ENCODE results near the gene CDH16. TPM values are rescaled to one million over a fixed set of nuclear protein-coding genes. Genes with fewer than 3 reads are reported as not detected.
"Not testable (repeated sequence)": the region's sequence is repeated elsewhere in the genome, so short reads cannot be mapped to it uniquely, and the experiment has no call there.

The CDH16 gene
- polyA plus RNA-seq, 1 donor, result not detected

DNA sequence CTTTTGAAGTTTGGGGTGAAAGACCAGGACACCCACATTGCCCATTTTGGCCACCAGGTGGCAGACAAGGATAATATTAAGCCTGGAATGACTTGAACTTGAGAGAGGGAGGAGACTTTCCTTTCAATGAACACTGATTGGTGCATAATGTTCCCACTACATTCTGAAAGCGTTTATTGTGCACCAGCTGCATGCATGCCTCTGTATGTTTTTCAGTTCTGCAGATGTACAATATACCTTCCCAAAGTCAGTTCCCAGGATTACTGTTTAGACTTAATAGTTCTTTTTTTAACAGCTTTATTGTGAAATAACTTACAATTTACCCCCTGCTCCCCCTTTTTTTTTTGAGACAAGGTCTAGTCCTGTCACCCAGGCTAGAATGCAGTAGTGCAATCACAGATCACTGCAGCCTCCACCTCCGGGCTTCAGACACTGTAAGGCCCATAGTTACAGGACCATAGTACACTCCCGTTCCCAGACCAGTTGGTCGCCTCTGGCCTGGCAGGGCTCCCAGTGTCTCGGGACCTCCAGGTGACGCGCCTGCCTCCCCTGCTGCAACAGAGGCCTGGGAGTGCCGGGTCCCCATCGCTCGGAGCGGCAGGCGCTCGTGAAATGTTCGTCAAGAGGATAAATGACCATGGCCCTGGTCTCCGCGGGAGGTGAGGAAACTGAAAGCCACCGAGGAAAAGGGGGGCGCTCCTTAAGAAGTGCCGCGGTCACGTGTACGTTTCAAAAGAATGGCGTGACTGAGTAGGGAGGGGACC, 28.8 kb upstream of the CDH16 start:
- DNase-seq (ENCODE audit: low read depth), result peak; percentile 65

DNA sequence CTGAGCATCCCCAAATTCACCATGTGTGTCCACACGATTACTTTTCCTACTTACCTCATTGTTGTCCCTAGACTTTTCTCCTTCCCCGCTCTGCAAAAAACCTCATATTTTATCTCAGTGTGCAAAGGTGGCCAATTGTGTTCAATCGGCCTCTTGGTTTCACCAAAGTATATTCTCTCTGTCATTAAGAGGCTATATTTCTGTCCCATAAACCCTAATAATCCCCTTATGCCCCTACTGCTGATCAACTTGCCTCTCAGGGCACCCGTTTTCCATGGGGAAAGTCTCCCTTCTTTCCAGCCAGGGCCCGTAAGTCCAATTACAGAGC, 28.3 kb upstream of the CDH16 start:
- no peak for DNase-seq (ENCODE audit: low read depth)

DNA sequence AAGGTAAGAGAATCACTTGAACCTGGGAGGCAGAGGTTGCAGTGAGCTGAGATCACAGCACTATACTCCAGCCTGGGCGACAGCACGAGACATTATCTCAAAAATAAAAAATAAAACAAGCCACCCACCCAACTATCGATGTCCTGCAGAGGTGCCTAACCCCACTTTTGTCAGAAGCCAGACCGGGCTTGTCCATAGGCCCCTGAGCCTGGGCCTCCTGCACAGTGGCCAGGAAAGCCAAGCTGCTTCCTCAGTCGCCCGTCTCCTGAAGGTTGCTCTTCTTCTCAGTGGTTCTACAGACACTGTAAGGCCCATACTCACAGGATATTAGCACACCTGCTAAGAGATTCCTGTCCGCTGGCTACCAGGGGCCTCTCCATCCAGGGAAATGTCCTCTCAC, 27.9 kb upstream of the CDH16 start:
- DNase-seq (ENCODE audit: low read depth), result no peak

DNA sequence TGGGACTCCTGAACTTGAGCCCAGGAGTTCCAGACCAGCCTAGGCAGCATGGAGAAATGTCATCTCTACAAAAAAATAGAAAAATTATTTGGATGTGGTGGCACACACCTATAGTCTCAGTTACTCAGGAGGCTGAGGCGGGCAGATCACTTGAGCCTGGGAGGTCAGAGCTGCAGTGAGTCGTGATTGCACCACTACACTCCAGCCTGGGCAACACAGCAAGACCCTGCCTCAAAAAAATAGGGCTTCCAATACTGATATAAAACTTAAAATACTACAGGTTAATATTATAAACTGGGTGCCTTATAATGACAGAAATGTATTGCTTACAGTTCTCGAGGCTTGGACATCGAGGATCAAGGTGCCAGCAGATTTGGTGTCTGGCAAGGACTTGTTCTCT, 27.3 kb upstream of the CDH16 start:
- DNase-seq (ENCODE audit: low read depth), result no peak

DNA sequence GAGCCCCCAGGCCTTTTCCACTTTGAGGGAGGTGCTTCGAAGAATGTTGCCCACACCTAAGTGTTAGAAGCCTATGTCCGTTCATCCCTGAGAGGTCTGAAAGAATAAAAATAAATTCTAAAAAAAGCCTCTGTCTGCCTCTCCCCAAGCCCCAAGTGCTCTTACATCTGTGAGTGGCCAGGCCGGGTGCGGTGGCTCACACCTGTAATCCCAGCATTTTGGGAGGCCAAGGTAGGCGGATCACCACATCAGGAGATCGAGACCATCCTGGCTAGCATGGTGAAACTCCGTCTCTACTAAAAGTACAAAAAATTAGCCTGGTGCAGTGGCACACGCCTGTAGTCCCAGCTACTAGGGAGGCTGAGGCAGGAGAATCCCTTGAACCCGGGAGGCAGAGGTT, 26.3 kb upstream of the CDH16 start:
- not testable (repeated sequence) for DNase-seq (ENCODE audit: low read depth)

DNA sequence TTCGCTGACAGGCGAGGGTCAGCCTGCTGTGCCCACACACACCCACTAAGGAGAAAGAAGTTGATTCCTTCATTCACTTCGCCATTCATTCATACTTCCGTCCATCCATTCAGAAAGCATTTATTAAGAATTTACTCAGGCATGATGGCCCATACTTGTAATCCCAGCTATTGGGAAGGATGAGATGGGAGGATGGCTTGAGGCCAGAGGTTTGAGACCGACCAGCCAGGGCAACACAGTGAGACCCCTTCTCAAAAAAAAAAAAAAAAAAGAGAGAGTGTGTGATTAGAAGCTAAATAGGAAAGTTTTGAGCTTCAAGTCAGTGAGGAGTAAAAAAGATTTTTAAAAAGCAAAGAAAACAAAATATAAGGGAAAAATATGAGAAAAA, 25.4 kb upstream of the CDH16 start:
- no peak for DNase-seq (ENCODE audit: low read depth)

DNA sequence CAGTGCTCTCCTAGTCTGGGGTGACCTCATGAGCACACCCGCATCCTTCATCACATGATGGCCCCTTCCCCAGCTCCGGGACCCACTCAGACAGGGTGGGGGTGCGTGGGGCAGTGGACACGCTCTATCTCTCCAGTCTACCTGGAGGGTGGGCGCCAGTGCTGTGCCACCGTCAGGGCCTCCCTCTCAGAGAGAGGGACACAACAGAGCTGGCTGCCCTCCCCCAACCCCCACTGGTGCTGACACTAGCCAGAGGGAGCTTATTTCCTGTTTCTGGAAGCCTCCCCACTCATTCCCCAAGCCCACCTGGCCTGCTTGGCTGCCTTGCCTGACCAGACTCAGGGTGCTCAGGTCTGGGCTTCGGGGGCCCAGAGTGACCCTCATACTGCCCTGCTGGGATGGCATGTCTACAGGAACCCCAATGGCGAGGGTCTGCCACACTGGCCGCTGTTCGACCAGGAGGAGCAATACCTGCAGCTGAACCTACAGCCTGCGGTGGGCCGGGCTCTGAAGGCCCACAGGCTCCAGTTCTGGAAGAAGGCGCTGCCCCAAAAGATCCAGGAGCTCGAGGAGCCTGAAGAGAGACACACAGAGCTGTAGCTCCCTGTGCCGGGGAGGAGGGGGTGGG, 24.9 kb upstream of the CDH16 start:
- DNase-seq (ENCODE audit: low read depth), result no peak

DNA sequence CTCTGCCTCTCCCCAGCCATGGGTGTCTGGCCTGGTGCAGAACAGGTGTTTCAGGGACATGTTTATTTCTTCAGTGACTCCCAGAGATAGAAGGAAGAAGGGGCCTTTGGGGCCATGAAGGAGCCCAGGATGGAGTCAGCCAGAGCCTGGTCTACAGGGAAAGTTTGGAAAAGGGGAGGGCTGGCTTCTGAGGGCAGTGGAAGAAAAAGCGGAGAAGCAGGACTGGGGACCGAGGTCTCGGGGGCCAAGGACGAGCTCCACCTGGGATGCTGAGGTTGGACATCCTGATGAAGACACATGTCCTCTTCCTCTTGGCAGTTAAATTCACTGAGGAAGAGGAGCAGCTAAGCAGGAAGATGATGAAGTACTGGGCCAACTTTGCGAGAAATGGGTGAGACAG, 24.3 kb upstream of the CDH16 start:
- no peak for DNase-seq (ENCODE audit: low read depth)

DNA sequence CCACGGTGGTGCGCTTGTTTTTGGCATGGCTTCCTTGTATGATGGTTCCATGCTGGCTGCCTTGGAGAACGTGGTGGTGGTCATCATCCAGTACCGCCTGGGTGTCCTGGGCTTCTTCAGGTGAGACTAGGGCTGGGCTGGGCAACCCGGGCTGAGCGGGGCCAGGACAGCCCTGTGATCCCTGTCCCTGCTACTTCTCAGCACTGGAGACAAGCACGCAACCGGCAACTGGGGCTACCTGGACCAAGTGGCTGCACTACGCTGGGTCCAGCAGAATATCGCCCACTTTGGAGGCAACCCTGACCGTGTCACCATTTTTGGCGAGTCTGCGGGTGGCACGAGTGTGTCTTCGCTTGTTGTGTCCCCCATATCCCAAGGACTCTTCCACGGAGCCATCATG, 21.6 kb upstream of the CDH16 start:
- no peak for DNase-seq (ENCODE audit: low read depth)

DNA sequence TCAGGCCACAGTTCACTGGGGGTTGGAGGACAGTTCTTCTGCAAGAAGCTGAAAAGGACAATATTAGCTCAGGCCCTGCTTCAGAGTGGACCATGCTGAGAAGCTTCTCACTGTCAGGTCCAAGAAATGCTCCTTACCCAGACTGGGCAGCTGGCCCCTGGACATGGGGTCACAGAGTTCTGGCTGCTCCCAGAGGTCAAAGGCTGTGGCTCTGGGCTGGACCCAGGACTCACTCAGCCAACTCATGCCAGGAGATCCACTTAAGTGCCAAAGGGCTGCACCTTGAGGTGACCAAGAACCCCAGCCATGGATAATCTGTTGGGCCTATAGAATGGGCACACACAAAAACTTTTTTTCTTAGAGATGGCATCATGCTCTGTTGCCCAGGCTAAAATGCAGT, 20.7 kb upstream of the CDH16 start:
- no peak for DNase-seq (ENCODE audit: low read depth)

DNA sequence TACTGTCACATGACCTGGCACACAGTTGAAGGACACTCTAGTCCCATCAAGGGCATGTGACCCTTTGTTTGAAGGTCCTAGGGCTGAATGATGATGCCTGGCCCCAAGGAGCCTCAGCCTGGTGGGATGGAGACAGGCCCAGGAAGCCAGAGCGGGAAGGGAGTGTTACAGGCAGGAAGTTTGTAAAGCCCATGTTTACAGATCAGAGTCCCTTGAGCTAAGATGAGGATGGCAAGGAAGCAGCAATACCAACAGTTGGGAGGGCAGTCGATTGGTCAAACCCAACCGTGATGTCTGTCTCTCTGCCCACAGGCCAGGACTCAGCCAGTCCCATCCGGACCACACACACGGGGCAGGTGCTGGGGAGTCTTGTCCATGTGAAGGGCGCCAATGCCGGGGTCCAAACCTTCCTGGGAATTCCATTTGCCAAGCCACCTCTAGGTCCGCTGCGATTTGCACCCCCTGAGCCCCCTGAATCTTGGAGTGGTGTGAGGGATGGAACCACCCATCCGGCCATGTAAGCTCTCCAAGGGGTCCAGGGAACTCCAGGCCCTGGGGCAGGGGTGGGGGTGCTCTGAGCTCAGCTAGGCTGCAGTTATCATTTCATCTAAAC, 19.1 kb upstream of the CDH16 start:
- no peak for DNase-seq (ENCODE audit: low read depth)

DNA sequence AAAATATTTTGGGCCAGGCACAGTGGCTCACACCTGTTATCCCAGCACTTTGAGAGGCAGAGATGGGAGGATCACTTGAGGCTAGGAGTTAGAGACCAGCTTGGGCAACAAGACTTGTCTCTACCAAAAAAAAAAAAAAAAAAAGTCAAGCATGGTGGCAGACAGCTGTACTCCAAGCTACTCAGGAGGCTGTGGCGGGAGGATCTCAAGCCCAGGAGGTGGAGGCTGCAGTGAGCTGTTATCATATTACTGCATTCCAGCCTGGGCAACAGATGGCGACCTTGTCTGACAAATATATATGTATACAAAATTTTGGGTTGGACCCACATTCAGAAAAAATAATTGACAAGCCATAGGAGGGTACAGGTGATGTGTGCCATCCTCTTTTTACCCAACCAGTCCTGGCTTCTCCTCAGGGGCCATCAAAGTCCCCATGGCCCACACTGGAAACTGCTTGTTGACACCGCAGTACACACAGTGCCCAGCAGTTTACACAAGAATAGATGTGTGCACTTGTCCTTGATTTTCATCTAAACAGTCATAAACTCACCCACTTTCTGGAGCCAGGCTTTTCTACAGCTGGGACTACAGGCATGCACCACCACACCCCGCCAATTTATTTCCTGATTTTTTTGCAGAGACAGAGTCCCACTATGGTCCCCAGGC, 18.3 kb upstream of the CDH16 start:
- DNase-seq (ENCODE audit: low read depth), result no peak

DNA sequence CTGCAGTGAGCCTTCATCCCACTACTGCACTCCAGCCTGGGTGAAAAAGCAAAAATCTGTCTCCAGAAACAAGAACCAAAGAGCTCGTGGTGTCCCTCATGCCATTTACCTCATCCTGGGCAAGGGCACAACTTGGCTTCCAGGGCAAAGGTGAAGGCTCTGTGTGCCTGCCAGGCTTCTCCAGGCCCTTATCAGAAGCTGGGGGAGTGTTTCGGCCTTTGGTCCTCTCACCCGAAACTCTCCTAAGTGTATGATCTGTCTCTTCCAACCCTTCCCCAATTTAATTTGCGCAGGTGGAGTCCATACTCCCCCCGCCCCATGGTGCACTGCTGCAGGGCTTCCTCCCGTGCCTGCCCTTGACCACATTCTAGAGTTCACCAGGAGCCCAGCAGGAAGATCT, 17.8 kb upstream of the CDH16 start:
- DNase-seq (ENCODE audit: low read depth), result no peak

DNA sequence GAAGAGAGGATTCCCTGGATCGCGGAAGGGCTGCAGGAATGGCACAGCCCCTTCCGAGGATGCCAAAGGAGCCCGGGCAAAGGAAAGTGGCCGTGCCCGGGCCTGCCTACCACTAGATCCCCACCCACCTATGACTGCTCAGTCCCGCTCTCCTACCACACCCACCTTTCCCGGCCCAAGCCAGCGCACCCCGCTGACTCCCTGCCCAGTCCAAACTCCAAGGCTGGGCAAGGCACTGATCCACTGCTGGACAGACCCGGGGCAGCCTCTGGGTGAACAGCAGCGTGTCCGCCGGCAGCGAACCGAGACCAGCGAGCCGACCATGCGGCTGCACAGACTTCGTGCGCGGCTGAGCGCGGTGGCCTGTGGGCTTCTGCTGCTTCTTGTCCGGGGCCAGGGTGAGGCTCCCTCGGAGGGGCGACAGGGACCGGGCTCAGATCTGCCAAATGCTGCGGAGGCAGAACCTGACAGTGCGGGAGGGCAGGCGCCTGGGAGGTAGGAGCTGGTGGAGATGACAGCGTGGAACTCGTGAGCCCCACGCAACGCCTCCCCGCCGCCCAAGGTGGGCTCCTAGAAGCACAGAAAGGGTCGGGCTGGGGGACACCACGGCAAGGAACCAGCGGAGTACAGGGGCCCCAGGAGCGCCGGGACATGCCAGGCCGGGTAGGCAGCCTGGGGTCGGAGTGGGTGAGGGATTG, 16.8 kb upstream of the CDH16 start, which contains the start of gene CES2:
CES2 (plus strand) TSS at position 203 of the 698 bp plus-strand sequence; CDS start at position 323, 120 bp downstream.
- DNase-seq (ENCODE audit: low read depth), result no peak

DNA sequence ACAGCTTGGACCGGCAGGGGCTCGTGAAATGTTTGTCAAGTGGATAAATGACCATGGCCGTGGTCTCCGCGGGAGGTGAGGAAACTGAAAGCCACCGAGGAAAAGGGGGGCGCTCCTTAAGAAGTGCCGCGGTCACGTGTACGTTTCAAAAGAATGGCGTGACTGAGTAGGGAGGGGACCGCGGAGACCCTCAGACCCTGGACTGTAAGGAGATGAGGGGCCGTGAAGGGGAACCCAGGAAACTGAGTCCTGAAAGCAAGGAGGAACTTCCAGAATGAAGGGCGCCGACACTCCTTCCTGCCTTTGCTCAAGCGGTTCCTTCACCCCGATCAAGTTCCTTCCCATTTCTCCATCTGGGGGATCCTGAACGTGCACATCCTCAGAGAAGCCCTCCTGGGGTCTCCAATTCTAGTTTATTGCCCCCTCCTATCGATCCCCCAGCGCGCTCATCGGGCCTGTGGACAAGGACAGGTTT, 16.2 kb upstream of the CDH16 start:
- DNase-seq (ENCODE audit: low read depth), result not testable (repeated sequence)

DNA sequence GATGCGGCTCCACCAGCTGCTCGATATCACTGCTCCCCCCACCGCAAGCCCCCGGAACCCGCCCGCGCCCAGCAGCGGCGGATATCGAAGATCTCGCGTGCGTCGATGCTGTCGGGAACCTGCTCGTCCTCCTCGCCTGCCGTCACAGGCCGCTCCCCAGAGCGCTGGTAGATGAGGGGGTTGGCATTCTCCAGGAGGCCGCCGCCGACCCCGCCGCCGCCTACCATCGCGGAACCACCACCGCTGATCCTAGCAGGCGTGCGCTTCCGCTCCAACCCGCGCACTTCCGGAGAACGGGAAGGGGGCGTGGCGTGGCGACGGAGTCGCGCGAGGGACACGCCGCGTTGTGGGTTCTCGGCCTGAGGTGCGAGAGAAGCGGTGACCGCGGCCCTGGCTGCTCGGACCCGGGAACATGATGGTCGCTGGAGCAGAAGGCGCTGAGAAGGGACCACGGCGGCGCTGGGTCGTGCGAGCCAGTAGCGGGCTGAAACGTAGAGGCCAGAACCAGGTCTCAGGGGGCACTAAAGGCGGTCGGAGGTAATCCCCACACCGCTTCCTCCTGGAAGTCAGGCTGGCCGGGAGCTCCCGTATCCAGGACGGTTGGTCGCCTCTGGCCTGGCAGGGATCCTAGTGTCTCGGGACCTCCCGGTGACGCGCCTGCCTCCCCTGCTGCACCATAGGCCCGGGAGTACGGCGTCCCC, 15.6 kb upstream of the CDH16 start, which contains the start of gene CIAO2B:
CIAO2B (minus strand) TSS at position 265 of the 701 bp plus-strand sequence; CDS start at position 227, 38 bp downstream.
- DNase-seq (ENCODE audit: low read depth), result peak; percentile 71

DNA sequence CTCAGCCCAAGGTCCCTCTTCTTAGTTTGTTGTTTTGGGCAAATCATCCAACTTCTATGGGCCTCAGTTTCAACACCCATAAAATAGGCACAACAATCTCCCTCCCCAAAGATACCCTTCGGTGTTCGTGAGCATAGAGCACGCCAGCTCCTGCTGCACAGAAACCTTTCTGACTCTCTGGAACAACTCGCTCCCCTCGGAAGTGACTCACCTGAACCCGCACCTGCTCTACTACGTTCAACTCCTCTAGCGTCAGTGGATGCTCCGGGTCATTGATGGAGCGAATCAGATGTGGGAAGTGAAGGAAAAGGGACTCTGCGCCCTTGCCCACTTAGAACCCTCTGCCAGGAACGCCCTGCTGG, 15.1 kb upstream of the CDH16 start:
- DNase-seq (ENCODE audit: low read depth), result no peak

DNA sequence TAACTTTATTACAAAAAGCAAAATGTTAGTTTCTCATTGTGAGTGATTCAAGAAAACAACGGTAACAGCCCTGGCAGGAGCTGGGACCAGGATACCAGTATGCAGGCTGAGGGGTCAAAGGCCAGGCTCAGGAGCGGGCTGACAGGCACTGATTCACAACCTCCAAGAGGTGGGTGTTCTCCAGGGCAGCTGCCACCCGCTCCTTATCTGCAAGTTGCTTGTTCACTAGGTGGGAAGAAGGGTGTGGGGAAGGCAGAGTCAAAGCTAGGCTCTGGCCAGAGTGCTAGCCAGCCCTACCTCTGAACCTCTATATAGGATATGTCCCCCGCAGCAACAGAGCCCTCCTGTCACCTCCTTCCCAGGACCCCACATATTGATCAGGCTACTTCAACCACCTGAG, 13.4 kb upstream of the CDH16 start:
- DNase-seq (ENCODE audit: low read depth), result no peak

DNA sequence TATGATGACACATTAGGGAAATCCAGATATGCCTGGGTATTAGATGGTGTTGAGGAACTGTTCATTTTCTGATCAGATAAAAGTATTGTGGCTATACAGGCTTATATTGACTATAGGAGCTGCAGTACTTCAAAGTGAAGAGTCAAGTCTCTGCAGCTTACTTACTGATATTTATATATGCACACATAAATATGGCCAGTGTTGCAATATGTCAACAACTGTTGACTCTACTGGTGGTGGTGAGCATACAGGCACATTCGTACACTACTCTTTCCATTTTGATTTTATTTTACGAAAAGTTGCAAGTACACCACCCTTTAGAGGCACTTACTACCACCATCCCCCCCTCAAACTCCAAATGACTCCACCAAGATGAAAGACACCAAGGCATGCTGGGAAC, 13.0 kb upstream of the CDH16 start:
- DNase-seq (ENCODE audit: low read depth), result no peak

DNA sequence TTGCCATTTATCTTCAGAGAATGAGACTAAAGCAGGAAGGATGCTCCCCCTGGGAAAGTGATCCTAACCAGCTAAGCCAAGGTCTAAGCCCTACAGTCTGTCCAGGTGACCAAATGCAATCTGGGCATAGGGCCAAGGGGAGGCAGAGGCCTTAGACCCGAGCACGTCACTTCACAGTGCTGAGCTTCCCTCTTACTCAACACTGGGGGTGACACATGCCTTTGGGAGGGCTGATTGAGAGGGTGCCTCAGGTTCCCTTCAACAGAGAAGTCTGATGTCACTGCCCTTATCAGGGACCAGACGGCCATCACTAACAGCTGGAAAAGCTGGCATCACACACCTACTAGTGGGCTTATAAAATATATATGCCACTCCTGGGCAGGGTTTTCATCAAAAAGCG, 11.5 kb upstream of the CDH16 start:
- no peak for DNase-seq (ENCODE audit: low read depth)

DNA sequence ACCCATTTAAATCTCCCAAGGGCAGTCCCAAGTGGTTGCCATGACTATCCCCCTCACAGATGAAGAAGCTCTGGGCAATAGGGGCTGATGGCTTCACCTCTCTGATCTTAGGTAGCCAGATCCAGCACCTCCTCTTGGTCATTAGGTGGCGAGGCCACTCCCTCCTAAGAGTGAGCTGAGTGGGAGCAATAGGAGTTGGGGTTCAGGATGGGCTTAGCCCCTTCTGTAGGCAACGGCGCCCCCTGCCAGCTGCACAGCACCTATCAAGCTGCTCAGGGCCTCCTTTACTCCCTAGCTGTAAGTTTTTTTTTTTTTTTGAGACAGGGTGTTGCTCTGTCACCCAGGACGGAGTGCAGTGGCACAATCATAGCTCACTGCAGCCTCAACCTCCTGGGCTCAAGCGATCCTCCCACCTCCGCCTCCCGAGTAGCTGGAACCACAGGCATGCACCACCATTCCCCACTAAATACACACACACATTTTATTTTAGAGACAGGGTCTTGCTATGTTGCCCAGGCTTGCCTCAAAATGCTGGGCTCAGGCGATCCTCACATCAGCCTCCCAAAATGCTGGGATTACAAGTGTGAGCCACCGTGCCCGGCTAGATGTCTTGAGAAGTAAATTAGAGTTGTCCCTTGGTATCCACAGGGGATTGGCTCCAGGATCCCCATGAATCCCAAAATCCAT, 10.2 kb upstream of the CDH16 start:
- no peak for DNase-seq (ENCODE audit: low read depth)
